HG03521 (cell line): ENCODE results near the gene VGF.

ENCODE experiments used
- ATAC-seq: cut with Tn5 transposase; IDR thresholded peaks from one replicate; pipeline ENCODE4 v1.9.1; 2021; ENCODE audit warnings: mild to moderate bottlenecking, moderate library complexity; ENCODE audit not compliant: unreplicated experiment

The VGF gene

GRCh38 chr7:101166909-101167644 lies 1.7 kb upstream of the VGF start:
- no peak for ATAC-seq

DNA sequence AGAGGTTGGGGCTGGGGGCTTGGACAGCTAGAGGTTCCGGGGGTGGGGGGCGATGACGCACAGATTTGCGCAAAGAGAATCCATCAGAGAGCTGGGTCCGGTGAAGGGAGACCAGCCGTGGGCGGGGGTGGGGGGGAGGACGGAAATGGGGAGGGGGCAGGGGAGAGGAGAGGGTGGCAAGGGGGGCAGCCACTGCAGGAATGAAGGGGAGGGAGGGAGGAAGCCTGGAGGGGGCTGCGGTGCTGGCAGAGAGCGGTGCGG lies 1.2 kb upstream of the VGF start:
- ATAC-seq, result no peak

- no peak for ATAC-seq
Observed at GRCh38 chr7:101165958-101166647, 734 bp upstream of the VGF start.

DNA sequence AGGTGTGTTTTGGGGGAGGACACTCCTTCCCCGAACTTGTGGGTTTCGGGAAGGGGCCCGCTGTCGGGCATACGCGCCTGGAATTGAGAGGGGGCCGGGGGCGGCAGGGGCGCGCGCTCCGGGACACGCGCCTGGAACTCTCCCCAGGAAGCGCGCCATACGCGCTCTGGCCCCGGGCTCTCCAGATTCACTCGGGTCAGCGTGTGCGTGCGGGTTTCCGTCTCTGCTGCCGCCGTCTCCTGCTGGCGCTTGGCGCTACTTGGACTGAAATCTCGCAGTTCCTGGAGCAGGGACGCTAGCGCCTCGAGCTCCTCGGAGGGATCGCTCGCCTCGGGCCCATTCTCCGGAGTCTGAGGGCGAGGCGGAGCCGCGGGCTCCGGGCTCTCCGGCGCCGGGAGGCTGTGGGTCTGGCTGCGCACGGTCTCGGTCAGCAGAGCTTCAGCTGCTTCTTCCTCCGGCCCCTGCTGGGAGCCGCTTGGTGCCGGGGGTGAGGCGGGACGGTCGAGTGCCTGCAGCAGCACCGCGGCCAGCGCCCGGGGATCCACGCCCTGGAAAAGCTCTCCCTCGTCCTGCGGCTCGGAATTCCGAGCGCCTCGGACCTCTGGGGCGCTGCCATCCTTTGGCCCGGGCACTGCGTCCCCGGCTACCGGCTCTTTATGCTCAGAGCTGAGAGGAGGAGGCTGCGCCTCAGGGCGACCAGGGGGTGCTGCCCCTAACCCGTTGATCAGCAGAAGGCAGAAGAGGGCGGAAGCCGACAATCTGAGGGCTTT lies 1.1 kb downstream of the VGF start:
- no peak for ATAC-seq

GRCh38 chr7:101163279-101164070 lies 1.9 kb downstream of the VGF start:
- ATAC-seq, result no peak

- ATAC-seq, result no peak
Observed at GRCh38 chr7:101162551-101163278, 2.7 kb downstream of the VGF start.

- no peak for ATAC-seq
Observed at GRCh38 chr7:101161692-101162471, 3.5 kb downstream of the VGF start.

- no peak for ATAC-seq
Observed at GRCh38 chr7:101160910-101161309, 4.5 kb downstream of the VGF start.

- no peak for ATAC-seq
Observed at GRCh38 chr7:101159696-101160674, 5.4 kb downstream of the VGF start.

DNA sequence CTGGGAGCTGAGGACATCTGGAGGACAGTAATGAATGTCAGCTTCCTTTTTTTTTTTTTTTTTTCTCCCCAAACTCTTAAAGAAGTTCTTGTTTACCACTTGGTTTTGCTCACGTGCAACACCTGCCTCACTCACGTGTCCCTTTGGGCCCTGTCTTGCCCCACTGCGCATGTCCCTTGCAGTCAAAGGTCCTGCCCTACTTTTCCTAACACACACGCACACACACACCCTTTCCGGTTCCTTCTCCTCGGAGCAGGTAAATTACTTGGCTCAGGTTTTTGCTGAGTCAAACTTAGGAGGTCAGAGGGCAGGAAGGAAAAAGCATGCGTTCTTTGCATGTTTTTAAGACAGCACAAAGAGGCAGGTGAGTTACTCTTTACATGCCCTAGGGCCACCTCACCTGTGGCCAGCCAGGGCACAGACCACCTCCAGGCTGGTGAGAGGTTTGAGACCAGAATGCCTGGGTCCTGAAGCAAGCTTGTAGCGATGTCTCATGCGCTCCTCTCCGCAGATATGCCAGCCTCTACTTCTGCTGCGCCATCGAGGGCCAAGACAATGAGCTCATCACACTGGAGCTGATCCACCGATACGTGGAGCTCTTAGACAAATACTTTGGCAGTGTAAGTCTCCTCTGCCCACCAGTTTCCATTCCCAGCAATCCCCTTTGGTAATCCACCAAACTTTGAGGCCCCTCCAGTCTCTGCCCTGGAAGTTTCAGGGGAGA lies 8.3 kb downstream of the VGF start:
- ATAC-seq, result no peak

- ATAC-seq, result no peak
Observed at GRCh38 chr7:101156277-101156676, 9.1 kb downstream of the VGF start.

GRCh38 chr7:101155303-101155702 lies 10.1 kb downstream of the VGF start:
- ATAC-seq, result no peak

DNA sequence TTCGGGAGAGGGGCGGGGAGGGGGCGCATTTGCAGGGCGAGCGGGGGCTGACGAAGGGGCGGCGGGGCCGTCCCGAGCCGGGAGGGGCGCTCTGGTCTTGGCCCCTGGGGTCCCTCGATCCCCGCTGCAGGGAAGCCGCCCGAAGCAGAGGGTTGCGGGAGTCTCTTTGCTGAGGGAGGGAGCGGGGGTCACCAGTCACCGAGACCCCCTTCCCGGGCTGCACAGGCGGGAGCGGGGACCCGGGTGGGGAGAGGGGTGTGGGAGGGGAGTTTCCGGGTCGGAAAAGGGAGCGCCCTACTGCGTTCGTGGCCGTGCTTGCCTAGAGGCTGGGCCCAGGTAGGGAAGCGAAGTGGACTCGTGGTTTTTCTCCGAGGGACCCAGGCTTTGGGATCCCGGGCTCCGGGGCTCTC lies 10.7 kb downstream of the VGF start:
- ATAC-seq, result peak; percentile 9

DNA sequence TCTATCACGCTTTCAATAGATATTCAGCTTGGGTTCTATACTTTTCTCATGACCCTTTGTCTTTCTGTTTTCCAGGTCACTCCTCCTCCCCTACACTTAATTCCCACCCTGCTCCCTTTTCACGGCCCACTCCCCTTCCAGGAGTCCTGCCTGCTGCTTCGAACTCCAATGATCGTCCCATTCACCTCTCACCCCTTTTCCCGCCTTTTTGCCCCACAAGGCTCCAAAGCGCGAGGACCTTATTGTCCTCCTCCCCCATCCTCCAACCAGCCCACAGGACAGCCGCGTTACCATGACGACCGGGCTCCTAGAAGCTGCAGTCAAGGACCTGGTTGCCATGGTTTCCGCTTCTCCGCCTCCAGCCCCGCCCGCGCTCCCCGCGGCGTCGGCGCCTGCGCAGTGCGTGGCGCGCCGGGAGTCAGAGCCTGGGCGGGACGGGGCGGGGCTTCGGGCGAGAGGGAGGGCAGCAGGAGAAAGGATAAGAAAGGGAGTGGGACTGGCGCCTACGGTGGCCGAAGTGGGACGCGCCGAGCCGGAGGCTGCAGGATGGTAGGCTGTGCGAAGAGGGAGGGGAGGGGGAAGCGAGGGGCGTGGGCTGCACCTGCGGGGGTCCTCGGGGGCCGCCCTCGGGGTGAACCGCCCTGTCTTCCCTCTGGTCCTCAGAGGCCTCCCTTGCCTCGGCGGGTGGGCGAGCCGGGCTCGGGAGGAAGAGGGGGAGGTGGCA lies 11.2 kb downstream of the VGF start, which contains the start of gene AP1S1:
AP1S1 (plus strand) TSS at position 508 of the 724 bp plus-strand sequence; CDS start at position 547, 39 bp downstream.
- peak; percentile 82 for ATAC-seq

DNA sequence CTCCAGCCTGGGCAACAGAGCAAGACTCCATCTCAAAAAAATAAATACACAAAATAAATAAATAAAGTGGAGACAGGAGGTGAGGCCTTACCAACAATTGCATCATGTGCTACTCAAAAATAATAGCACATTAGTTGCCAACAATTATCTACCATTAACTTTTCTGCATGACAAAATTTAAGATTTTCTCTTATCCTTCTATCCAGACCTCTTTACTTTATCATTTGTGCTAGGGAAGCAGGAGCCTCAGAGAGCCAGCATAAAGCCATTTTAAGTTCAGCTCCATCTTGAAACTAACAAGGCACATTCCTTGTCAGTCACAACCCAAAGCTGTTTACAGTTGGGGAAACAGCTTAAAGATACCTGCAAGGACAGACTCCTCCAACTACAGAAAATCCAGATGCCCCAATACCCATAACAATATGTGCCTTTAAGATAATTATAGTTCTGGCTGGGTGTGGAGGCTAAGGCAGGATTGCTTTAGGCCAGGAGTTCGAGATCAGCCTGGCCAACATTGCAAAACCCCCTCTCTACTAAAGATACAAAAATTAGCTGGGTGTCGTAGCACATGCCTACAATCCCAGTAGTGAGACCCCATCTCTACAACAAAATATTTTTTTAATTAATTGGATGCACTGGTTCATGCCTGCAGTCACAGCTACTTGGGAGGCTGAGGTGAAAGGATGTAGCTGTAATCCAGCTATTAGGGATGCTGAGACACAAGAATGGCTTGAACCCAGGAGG lies 13.3 kb downstream of the VGF start:
- ATAC-seq, result no peak

GRCh38 chr7:101140746-101141382 lies 24.5 kb downstream of the VGF start:
- no peak for ATAC-seq
